Measurements from ENCODE around the gene PTPRG. TPM values are rescaled to one million over a fixed set of nuclear protein-coding genes. Genes with fewer than 3 reads are reported as not detected.

PTPRG gene
- total and polyA plus RNA-seq, 2 experiments from 2014 or later, result 24.4 to 131 TPM

GRCh38 chr3:62183969-62184368 is 622.6 kb downstream of the PTPRG start:
- no peak overlapping the region for H3K4me2 ChIP-seq
- no peaks in the 10 kb centered on the region for H3K79me2 ChIP-seq (replicated peaks; ENCODE audit: insufficient read depth)
- no peak overlapping the region for H2AFZ ChIP-seq
- no peaks in the 10 kb centered on the region for H3K9me3 Mint-ChIP-seq
- peaks cover 11% of the 10 kb centered on the region; the same call in 1 of the 2 replicates for H3K4me1 ChIP-seq (ENCODE audit: insufficient read depth)
- H3K27ac Mint-ChIP-seq, result no peak overlapping the region
- H3K4me1 Mint-ChIP-seq, result peaks cover 21% of the 10 kb centered on the region
- H3K27ac ChIP-seq (ENCODE audit: low read depth), result no peak overlapping the region
- H3F3A ChIP-seq (replicated peaks; ENCODE audit: low read depth), result peaks cover 6% of the 10 kb centered on the region; the same call in 1 of the 2 replicates
- no peak overlapping the region for H3K4me3 ChIP-seq
- H3K27me3 ChIP-seq (ENCODE audit: insufficient read depth), result no peaks in the 10 kb centered on the region
- H3K36me3 Mint-ChIP-seq (ENCODE audit: low read depth), result peaks cover 25% of the 10 kb centered on the region
- ATAC-seq, result no peak
- no peak for DNase-seq (ENCODE audit: low spot score)
- no peak for TF ChIP-seq ETS1 (IDR thresholded peaks at IDR 0.05)
- TF ChIP-seq ZNF462 (CRISPR knock-in tag; IDR thresholded peaks at IDR 0.05), result no peak
- TF ChIP-seq CTCF (conservative IDR thresholded peaks at IDR 0.05; ENCODE audit: low read depth in 2 of 2), result no peak
- TF ChIP-seq EZH2 (IDR thresholded peaks at IDR 0.05; ENCODE audit: low read depth, unreplicated experiment), result no peak
- no peak for TF ChIP-seq ZNF114 (CRISPR knock-in tag; IDR thresholded peaks at IDR 0.05)
- H3K27me3 Mint-ChIP-seq (ENCODE audit: insufficient read depth, low read depth, poor library complexity), result peaks cover 4% of the 10 kb centered on the region
- H3K36me3 ChIP-seq (ENCODE audit: insufficient read depth), result no peaks in the 10 kb centered on the region
- no peaks in the 10 kb centered on the region; the same call in 1 of the 2 replicates for H4K20me1 ChIP-seq (replicated peaks; ENCODE audit: insufficient read depth)
- H3K9me2 ChIP-seq (ENCODE audit: insufficient read depth), result no peaks in the 10 kb centered on the region
- no peak overlapping the region for H3K4me3 Mint-ChIP-seq

All from GM23338 (cell line).